Activated CD8-positive, alpha-beta memory T cell treated with anti-CD3 and anti-CD28 coated beads, Interleukin-2, amount 50 U/mL, for 1 hour (primary cell): ENCODE results near the gene SLC25A39.

Experiments
- DNase-seq: peaks from one replicate; pipeline ENCODE4 v3.0.0-alpha.2; 2020; ENCODE audit errors: extremely low read depth

Gene SLC25A39

DNA sequence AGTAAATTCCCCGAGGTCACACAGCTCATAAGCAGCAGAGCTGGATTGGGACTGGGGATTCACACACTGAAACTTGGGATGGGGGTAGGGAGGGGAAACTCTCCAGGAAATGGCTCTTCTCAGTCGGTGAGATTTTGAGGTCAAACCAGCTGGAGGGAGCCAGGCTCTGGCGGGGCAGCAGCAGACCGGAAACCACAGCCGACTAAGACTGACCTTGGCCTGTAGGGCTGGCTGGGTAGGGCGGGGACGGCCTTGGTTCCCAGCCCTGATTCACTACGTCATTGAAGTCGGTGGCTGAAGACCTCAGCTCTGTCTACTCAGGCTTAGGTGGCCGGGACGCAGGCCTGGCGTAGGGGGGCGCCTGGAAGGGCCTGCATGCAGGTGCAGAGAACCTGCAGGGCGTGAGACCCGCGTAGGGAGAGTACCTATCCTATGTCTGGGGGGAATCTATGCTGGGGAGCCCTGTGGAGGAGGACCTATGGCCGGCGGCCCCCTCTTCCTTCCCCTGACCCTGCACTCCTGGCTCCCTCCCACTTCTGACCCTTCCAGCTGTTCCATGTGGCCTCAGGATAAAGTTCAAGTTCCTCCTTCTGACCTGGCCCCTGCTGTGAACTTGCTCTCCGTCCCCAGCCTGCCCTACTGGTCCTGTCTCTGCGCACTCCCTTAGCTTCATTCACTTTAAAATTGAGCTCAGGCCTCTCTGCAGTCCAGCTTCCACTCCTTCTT is 44.8 kb downstream of the SLC25A39 start:
- no peak for DNase-seq

DNA sequence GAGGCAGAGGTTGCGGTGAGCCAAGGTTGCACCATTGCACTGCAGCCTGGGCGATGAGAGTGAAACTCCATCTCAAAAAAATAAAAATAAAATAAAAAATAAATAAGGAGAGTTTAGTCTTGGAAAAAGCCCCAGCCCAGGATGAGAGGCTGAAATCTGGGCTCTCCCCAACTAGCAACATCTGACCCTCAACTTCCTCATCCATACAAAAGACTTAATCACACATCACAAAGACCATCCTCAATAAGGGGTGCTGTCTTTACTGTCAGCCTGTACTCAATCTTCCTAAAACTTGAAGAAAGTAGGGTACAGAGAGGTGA is 45.3 kb downstream of the SLC25A39 start:
- DNase-seq = no peak

DNA sequence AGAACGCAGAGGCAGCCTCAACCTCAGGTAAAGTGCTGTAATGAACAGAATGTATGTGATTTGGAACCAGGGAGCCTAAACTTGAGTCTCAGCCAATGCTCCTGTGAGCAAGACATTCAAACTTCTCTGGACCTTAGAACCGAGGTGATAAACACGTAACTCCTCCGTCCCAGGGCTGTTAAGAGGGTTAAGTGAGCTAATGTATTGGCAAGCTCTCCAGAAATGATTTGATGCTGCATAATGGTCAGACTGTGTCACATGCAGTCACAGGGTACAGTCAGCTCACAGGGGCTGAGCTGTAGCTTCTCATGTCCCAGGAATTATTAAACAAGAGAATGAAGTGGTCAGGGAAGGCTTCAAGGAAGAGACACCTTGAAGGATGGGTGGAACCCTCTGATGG is 46.6 kb downstream of the SLC25A39 start:
- DNase-seq = no peak

DNA sequence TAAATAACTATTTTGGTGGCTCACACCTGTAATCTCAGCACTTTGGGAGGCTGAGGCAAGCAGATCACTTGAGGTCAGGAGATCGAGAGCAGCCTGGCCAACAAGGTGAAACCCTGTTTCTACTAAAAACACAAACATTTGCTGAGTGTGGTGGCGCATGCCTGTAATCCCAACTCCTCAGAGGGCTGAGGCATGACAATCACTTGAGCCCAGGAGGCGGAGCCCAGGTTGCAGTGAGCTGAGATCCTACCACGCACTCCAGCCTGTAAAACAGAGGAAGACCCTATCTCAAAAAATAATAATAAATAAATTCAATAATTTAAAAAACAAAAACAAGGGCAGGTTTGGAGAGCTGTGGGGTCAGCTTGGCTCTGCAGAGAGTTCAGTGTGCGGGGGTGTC is 51.0 kb downstream of the SLC25A39 start:
- DNase-seq = no peak

DNA sequence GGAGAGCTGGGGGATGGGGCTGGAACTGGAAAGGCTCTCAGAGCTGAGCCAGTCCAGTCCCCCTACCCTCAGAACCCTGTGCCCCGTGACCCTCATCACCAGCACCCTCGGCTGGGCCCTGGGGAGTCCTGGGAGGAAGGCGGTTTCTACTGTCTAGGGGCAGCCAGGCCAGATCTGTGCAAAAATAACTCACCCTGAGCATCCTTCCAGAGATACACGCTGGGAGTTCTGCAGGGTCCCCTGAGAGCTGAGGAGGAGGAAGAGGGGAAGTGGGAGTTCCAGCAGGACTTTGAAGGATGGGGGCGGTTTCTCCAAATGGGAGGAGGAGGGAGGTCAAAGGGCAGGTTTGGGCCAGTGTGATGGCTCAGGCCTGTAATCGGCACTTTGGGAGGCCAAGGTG is 51.7 kb downstream of the SLC25A39 start:
- no peak for DNase-seq

DNA sequence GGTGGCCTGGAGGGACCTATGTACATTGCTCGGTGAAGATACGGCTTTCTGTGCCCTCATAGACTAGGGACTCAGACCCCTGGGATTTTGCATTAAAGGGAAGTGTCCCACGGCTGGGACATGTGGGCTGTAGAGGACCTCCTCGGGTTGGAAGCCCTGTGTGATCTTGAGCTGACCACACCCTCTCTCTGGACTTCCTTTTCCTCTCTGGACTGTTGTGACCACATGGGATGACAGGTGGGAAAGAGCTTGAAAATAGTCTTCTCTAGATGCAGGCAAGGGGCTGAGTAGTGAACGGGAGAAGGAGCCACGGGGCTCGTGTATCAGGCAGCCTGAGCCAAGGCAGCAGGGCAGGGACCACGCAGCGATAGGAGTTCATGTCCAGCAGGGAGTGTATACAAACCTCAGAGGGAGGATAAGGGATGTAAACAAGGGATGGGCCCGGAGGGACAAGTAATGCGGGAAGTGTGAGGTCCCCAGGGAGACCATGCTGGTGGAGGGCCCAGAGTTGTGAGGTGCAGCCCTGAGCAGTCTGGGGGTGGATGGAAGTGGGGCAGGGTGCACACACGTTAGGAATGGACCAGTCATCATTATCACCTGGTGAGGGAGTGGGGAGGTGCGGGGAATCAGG is 52.2 kb downstream of the SLC25A39 start:
- DNase-seq = no peak
